HepG2 (cell line): ENCODE results near the gene MAP2K2. TPM values are rescaled to one million over a fixed set of nuclear protein-coding genes. Genes with fewer than 3 reads are reported as not detected.

Source experiments
- ATAC-seq: fragments of 200-7000 bp; cut with Tn5 transposase; 3 replicates; pipeline ENCODE4 v1.9.1; 2020; ENCODE audit warnings: mild to moderate bottlenecking, moderate library complexity
- BruUV-seq: library from RNA; stranded (reverse); fragments of 400-500 nt; replicated peaks from 2 replicates; lab custom pipeline; 2021; lab: Mats Ljungman, UMichigan
- CTCF ChIA-PET: fragments of 300-600 bp; formaldehyde crosslinking; extraction: SDS; loops from one replicate; lab custom pipeline; 2021; ENCODE audit warnings: low total read pairs, inconsistent platforms, low intra/inter-chr PET ratio; lab: Yijun Ruan, JAX
- POLR2A ChIA-PET: fragments of 350-600 bp; sonication (Branson Sonifier 250); formaldehyde crosslinking; loops from one replicate; lab custom pipeline; 2020; ENCODE audit warnings: antibody characterized with exemption, inconsistent platforms; lab: Yijun Ruan, JAX
- DNase-seq: peaks from one replicate; pipeline ENCODE4 v3.0.0-alpha.2; 2015; ENCODE audit warnings: low spot score
- FAIRE-seq: peaks from 3 replicates; lab custom pipeline; 2011; peaks lifted over from hg19 to GRCh38; lab: Jason Lieb, UNC
- H2AFZ ChIP-seq: one replicate; pipeline ENCODE4 v1.6.1; 2011; ENCODE audit warnings: low read length, inconsistent platforms
- H3K27ac ChIP-seq: fragments of 300-600 bp; 3 replicates; pipeline ENCODE4 v1.8.0; 2011; ENCODE audit warnings: mixed run types, mild to moderate bottlenecking, mixed read lengths, low read length, inconsistent platforms; ENCODE audit not compliant: insufficient read depth; ENCODE audit errors: extremely low read length
- H3K27me3 ChIP-seq, 2 experiments: fragments of 200-600 bp in 1 of 2; 2 replicates in 1 of 2; 3 replicates in 1 of 2; pipeline versions ENCODE4 v1.6.0 to v1.8.0; 2011; ENCODE audit warnings: low read length in 2 of 2, mild to moderate bottlenecking in 2 of 2, moderate library complexity in 2 of 2, inconsistent platforms in 1 of 2; ENCODE audit not compliant: insufficient read depth in 2 of 2, control insufficient read depth in 1 of 2
- H3K36me3 ChIP-seq, 2 experiments: fragments of 200-600 bp in 1 of 2; replicated peaks in 1 of 2; 2 replicates in 1 of 2; 3 replicates in 1 of 2; pipeline versions ENCODE4 v1.5.1 to v1.8.0; 2011; ENCODE audit warnings: low read length in 2 of 2, inconsistent platforms in 1 of 2; ENCODE audit not compliant: insufficient read depth in 2 of 2, control insufficient read depth in 1 of 2
- H3K4me1 ChIP-seq: 2 replicates; pipeline ENCODE4 v1.5.1; 2012; ENCODE audit warnings: low read length, inconsistent platforms; ENCODE audit not compliant: insufficient read depth
- H3K4me2 ChIP-seq: 2 replicates; pipeline ENCODE4 v1.6.0; 2011; ENCODE audit warnings: low read depth, low read length, inconsistent platforms
- H3K4me3 ChIP-seq, 3 experiments: fragments of 200-600 bp in 1 of 3; sonication (generic), shearing (Covaris generic) in 1 of 3; replicated peaks in 1 of 3; 2 replicates each; pipeline ENCODE4 v1.5.1; 2011 to 2016; ENCODE audit warnings: low read length in 3 of 3, inconsistent platforms in 2 of 3, low read depth in 2 of 3, mild to moderate bottlenecking in 2 of 3, control low read depth in 1 of 3, mixed read lengths in 1 of 3; ENCODE audit not compliant: insufficient read depth in 1 of 3
- H3K79me2 ChIP-seq: one replicate; pipeline ENCODE4 v1.6.1; 2011; ENCODE audit warnings: low read length, inconsistent platforms; ENCODE audit not compliant: insufficient read depth
- H3K9ac ChIP-seq: 2 replicates; pipeline ENCODE4 v1.6.0; 2011; ENCODE audit warnings: mild to moderate bottlenecking, low read depth, low read length, inconsistent platforms; ENCODE audit not compliant: insufficient read depth
- H3K9me3 ChIP-seq: 2 replicates; pipeline ENCODE4 v1.5.1; 2012; ENCODE audit warnings: mild to moderate bottlenecking, low read length
- H4K20me1 ChIP-seq: 2 replicates; pipeline ENCODE4 v1.6.0; 2011; ENCODE audit warnings: inconsistent platforms, mild to moderate bottlenecking, low read length, moderate library complexity; ENCODE audit not compliant: insufficient read depth
- ATF7-NPFF ChIP-seq: sonication (generic); formaldehyde crosslinking; IDR thresholded peaks from 2 replicates; pipeline ENCODE4 v1.8.1; 2023; ENCODE audit warnings: mild to moderate bottlenecking, low read depth, missing genetic modification reagents, moderate library complexity
- FOXJ3 ChIP-seq: sonication (generic); formaldehyde crosslinking; IDR thresholded peaks from 2 replicates; pipeline ENCODE4 v1.4.0; 2020; ENCODE audit warnings: missing genetic modification reagents, mild to moderate bottlenecking, borderline replicate concordance
- KDM5A ChIP-seq: fragments of 200-600 bp; sonication (generic); IDR thresholded peaks from 2 replicates; pipeline ENCODE4 v1.7.0; 2018; ENCODE audit warnings: antibody characterized with exemption, mild to moderate bottlenecking, low read length, borderline replicate concordance
- MAF1 ChIP-seq: sonication (generic); formaldehyde crosslinking; IDR thresholded peaks from 2 replicates; pipeline ENCODE4 v1.5.0; 2020; ENCODE audit warnings: missing genetic modification reagents, borderline replicate concordance
- MIER2 ChIP-seq: IDR thresholded peaks from 2 replicates; pipeline ENCODE4 v1.6.1; 2016; ENCODE audit warnings: missing biosample characterization, missing genetic modification reagents
- POLR2G ChIP-seq: fragments of 200-400 bp; formaldehyde crosslinking; IDR thresholded peaks from 2 replicates; pipeline ENCODE4 v1.6.1; 2018; ENCODE audit warnings: mild to moderate bottlenecking, low read depth, low read length, moderate library complexity
- UBTF ChIP-seq: sonication (generic); formaldehyde crosslinking; IDR thresholded peaks from 2 replicates; pipeline ENCODE4 v1.4.0; 2020; ENCODE audit warnings: mild to moderate bottlenecking, missing genetic modification reagents
- ZNF501 ChIP-seq: sonication (generic); formaldehyde crosslinking; IDR thresholded peaks from 2 replicates; pipeline ENCODE4 v1.5.1; 2020; ENCODE audit warnings: mild to moderate bottlenecking, moderate library complexity, missing genetic modification reagents
- ZNF703 ChIP-seq: sonication (generic); formaldehyde crosslinking; IDR thresholded peaks from 2 replicates; pipeline ENCODE4 v1.5.1; 2020; ENCODE audit warnings: missing genetic modification reagents, mild to moderate bottlenecking, moderate library complexity, borderline replicate concordance
- ZNF850 ChIP-seq: sonication (generic); formaldehyde crosslinking; conservative IDR thresholded peaks from 2 replicates; pipeline ENCODE4 v1.9.0; 2021; ENCODE audit warnings: mild to moderate bottlenecking, missing genetic modification reagents
- ZSCAN25 ChIP-seq: sonication (generic); formaldehyde crosslinking; IDR thresholded peaks from 2 replicates; pipeline ENCODE4 v1.8.0; 2022; ENCODE audit warnings: mild to moderate bottlenecking, missing genetic modification reagents
- WGBS: methylation state at CpG from one replicate; pipeline ENCODE4 v1.1.6; 2017; ENCODE audit warnings: low lambda C conversion rate; 5-methylcytosine and 5-hydroxymethylcytosine counted together
- in situ Hi-C: cut with HindIII; loops from 2 replicates; pipeline ENCODE4 v1.10.0; 2017; ENCODE audit warnings: low pct_unique_long_range_greater_than_20kb; ENCODE audit not compliant: extremely low pct_ligation_motif_present
- intact Hi-C: fragments of 100-400 bp; cut with micrococcal nuclease; formaldehyde crosslinking; loops from one replicate; pipeline ENCODE4 v1.10.0; 2022; ENCODE audit not compliant: unreplicated experiment
- polyA plus RNA-seq, 8 experiments: library from polyadenylated mRNA; depleted of rRNA in 3 of 8; stranded (reverse) in 7 of 8; unstranded in 1 of 8; fragments of >200 nt; fragmentation: Illumina TruSeq in 4 of 8; extraction: Trizol in 4 of 8; gene quantifications; 2 replicates each; pipeline versions ENCODE4 v1.2.1 to v1.2.3, GENCODE V29; 2011 to 2016; ENCODE audit warnings: low read depth in 4 of 8, missing spikeins in 1 of 8, mixed read lengths in 1 of 8; ENCODE audit not compliant: insufficient read depth in 1 of 8
- total RNA-seq, 5 experiments: library from RNA; depleted of rRNA; stranded (reverse); fragments of >200 nt; fragmentation: Illumina TruSeq; extraction: Trizol; gene quantifications; 2 replicates each; pipeline ENCODE4 v1.2.3, GENCODE V29; 2016; ENCODE audit warnings: low read depth in 1 of 5
- TF ChIP-seq, protein P1 (sequence below): sonication (generic); formaldehyde crosslinking; IDR thresholded peaks from 2 replicates; pipeline ENCODE4 v1.4.0; 2020; ENCODE audit warnings: mild to moderate bottlenecking, missing genetic modification reagents
- TF ChIP-seq, protein P2 (sequence below): sonication (generic); formaldehyde crosslinking; conservative IDR thresholded peaks from 2 replicates; pipeline ENCODE4 v1.4.0; 2020; ENCODE audit warnings: missing genetic modification reagents

MAP2K2 gene
- total and polyA plus RNA-seq, 2 of the 13 experiments (the other 11 are each of a cell fraction or from before 2014, with no cell fraction given) = 70.3 to 80.9 TPM

DNA sequence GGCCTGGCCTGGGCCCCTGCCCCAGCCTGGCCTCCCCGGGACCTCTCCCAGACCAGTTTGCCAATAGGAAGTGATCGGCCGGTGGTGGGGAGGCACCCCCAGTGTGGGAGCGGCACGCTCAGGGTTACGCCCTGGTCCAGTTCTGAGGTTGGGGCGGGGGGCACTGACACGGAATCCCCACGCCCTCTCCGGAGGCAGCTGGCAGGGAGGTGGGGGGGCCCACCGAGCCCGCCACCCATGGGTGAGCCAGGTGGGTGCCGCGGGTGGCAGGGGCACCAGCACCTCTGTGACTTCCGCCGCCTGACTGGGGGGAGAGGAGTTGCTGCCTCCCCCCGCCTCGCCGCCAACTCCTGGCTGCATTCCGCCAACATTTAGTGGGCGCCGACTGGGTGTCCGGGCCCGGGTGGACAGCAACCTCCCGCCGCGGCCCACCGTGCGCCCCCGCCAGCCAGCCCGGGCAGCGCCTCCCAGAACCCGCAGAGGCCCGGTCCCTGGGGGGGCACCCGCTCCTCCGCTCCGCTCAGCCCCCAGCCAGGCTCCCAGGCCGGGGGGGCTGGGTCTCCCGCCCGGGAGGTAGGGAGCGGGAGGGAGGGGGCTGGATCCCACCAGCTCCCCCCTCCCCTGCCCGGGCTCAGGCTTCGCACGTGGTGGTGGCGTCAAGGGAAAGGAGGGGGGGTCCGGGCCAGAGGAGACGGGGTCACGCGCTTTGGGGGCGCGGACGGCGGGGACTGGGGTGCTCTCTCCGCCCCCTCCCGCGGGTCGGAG lies 59.2 kb downstream of the MAP2K2 start (continued):
- TF ChIP-seq, protein P1, sequence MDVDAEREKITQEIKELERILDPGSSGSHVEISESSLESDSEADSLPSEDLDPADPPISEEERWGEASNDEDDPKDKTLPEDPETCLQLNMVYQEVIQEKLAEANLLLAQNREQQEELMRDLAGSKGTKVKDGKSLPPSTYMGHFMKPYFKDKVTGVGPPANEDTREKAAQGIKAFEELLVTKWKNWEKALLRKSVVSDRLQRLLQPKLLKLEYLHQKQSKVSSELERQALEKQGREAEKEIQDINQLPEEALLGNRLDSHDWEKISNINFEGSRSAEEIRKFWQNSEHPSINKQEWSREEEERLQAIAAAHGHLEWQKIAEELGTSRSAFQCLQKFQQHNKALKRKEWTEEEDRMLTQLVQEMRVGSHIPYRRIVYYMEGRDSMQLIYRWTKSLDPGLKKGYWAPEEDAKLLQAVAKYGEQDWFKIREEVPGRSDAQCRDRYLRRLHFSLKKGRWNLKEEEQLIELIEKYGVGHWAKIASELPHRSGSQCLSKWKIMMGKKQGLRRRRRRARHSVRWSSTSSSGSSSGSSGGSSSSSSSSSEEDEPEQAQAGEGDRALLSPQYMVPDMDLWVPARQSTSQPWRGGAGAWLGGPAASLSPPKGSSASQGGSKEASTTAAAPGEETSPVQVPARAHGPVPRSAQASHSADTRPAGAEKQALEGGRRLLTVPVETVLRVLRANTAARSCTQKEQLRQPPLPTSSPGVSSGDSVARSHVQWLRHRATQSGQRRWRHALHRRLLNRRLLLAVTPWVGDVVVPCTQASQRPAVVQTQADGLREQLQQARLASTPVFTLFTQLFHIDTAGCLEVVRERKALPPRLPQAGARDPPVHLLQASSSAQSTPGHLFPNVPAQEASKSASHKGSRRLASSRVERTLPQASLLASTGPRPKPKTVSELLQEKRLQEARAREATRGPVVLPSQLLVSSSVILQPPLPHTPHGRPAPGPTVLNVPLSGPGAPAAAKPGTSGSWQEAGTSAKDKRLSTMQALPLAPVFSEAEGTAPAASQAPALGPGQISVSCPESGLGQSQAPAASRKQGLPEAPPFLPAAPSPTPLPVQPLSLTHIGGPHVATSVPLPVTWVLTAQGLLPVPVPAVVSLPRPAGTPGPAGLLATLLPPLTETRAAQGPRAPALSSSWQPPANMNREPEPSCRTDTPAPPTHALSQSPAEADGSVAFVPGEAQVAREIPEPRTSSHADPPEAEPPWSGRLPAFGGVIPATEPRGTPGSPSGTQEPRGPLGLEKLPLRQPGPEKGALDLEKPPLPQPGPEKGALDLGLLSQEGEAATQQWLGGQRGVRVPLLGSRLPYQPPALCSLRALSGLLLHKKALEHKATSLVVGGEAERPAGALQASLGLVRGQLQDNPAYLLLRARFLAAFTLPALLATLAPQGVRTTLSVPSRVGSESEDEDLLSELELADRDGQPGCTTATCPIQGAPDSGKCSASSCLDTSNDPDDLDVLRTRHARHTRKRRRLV = no peak
- TF ChIP-seq, protein P2, sequence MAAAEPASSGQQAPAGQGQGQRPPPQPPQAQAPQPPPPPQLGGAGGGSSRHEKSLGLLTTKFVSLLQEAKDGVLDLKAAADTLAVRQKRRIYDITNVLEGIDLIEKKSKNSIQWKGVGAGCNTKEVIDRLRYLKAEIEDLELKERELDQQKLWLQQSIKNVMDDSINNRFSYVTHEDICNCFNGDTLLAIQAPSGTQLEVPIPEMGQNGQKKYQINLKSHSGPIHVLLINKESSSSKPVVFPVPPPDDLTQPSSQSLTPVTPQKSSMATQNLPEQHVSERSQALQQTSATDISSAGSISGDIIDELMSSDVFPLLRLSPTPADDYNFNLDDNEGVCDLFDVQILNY (CRISPR knock-in tag) = 0 out of 2 replicates have a peak, but pooled peaks have one; percentile 9

DNA sequence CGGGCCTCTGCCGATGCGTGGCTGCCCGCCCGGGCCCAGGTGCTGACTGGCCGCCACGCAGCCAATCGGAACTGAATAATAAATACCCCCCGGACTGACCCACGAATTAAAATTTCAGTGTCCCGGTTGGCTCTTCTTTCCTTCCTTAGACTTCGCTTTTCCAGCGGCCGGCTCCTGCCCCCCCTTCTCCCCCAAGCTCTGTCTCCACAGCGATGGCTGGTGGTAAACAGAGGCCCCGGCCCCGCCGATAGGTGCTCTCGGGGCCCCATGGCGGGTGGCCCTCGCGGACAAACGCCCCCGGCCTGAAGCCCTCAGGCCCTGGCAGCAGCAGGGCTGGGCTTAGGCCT lies 59.8 kb downstream of the MAP2K2 start:
- POLR2A ChIA-PET = interaction anchor here (1.1 to 2.0 kb wide), 3 partner anchors 12 to 244 kb away, joined by 3 to 8 read pairs (median 7); no protein-coding TSS in a partner anchor
- Histone ChIP-seq H3K36me3 (peaks cover 5 to 15% of the 10 kb centered on the region in 2 experiments), H3K4me2 (peak overlapping the region; percentile 85), H3K9ac (peak overlapping the region; percentile 88), H3K4me3 (peak overlapping the region; percentile 84 to 92 (median 91)), H2AFZ (no peak overlapping the region), H3K27me3 (no peaks in the 10 kb centered on the region), H4K20me1 (peaks cover 44% of the 10 kb centered on the region), H3K27ac (peak overlapping the region; percentile 85), H3K4me1 (peaks cover 61% of the 10 kb centered on the region), H3K9me3 (no peaks in the 10 kb centered on the region), H3K79me2 (peaks cover 54% of the 10 kb centered on the region)
- no peak for DNase-seq
- in situ Hi-C loops = no loop called here
- no peak for ATAC-seq
- CTCF ChIA-PET = no interaction called here
- no peak for FAIRE-seq
- no TSS peak for BruUV-seq
- intact Hi-C loops = no loop called here
- 0% methylated on average over 11 of the region's 24 CpGs for WGBS
- peak; percentile 24; the same call in 1 of the 2 replicates for TF ChIP-seq ZNF703 (CRISPR knock-in tag)
- TF ChIP-seq UBTF (CRISPR knock-in tag) = peak; percentile 14; the same call in 1 of the 2 replicates
- 0 out of 2 replicates have a peak, but pooled peaks have one; percentile 24 for TF ChIP-seq ATF7-NPFF
- peak; percentile 46; the same call in 1 of the 2 replicates for TF ChIP-seq ZNF850 (CRISPR knock-in tag)
- TF ChIP-seq FOXJ3 = no peak
- TF ChIP-seq MIER2 (CRISPR knock-in tag) = no peak
- peak; percentile 27; the same call in 1 of the 2 replicates for TF ChIP-seq POLR2G
- TF ChIP-seq ZNF501 (CRISPR knock-in tag) = 0 out of 2 replicates have a peak, but pooled peaks have one; percentile 46
- no peak for TF ChIP-seq MAF1 (CRISPR knock-in tag)
- 0 out of 2 replicates have a peak, but pooled peaks have one; percentile 2 for TF ChIP-seq ZSCAN25 (CRISPR knock-in tag)
- TF ChIP-seq KDM5A = 0 out of 2 replicates have a peak, but pooled peaks have one; percentile 28
